Ovary (tissue), 9 donors: ENCODE data around the gene SLC15A3. TPM values are rescaled to one million over a fixed set of nuclear protein-coding genes. Genes with fewer than 3 reads are reported as not detected.

Source experiments
- DNase-seq, 5 donors: peaks; one replicate each; pipeline ENCODE4 v3.0.0-alpha.2; 2019 to 2020
- H3K27ac ChIP-seq, 2 donors: fragments of 200-600 bp; one replicate each; pipeline versions ENCODE4 v1.5.1 to v1.8.0; 2019 to 2022
- H3K27me3 ChIP-seq: fragments of 200-600 bp; one replicate; pipeline ENCODE4 v1.8.0; 2022
- H3K36me3 ChIP-seq: fragments of 200-600 bp; sonication (generic); one replicate; pipeline ENCODE4 v1.5.1; 2019
- H3K4me1 ChIP-seq: one replicate; pipeline ENCODE4 v1.8.1; 2013; ENCODE audit warnings: mild to moderate bottlenecking, moderate library complexity; ENCODE audit not compliant: insufficient read depth
- H3K4me3 ChIP-seq: fragments of 200-600 bp; sonication (generic); one replicate; pipeline ENCODE4 v1.5.1; 2017
- H3K9me3 ChIP-seq, 2 donors: fragments of 200-600 bp in 1 of 2; sonication (generic) in 1 of 2; one replicate each; pipeline versions ENCODE4 v1.5.1 to v1.8.1; 2013 to 2019; ENCODE audit warnings: mild to moderate bottlenecking in 1 of 2, moderate library complexity in 1 of 2
- EP300 ChIP-seq: sonication (generic); formaldehyde crosslinking; IDR thresholded peaks from one replicate; pipeline ENCODE4 v1.6.1; 2017; ENCODE audit warnings: antibody characterized with exemption
- POLR2A ChIP-seq: fragments of 450-650 bp; IDR thresholded peaks from one replicate; pipeline ENCODE4 v1.6.1; 2017; ENCODE audit warnings: antibody characterized with exemption, mild to moderate bottlenecking, moderate library complexity
- WGBS, 3 donors: extraction: QIAGEN DNeasy Blood & Tissue Kit in 1 of 3; methylation state at CpG; one replicate each; pipeline versions ENCODE4 v1.1.5 to v1.1.7; 2013 to 2017; 5-methylcytosine and 5-hydroxymethylcytosine counted together
- intact Hi-C, 4 donors: fragments of 100-400 bp; cut with DNase I; formaldehyde crosslinking; loops; one replicate each; pipeline versions ENCODE4 v1.11.0 to v1.15.1; 2022 to 2023
- polyA plus RNA-seq, 2 donors: library from polyadenylated mRNA; stranded (reverse); fragments of 200-250 nt in 1 of 2; fragments of 350-450 nt in 1 of 2; fragmentation: Illumina TruSeq in 1 of 2; extraction: RNeasy Lipid Tissue Mini Kit (QIAGEN cat#74804) in 1 of 2; gene quantifications; one replicate each; pipeline ENCODE4 v1.2.3, GENCODE V29; 2013 to 2014
- total RNA-seq, 7 donors: library from RNA; depleted of rRNA in 2 of 7; stranded (reverse); fragments of >200 nt in 2 of 7; fragmentation: NEBNext Ultra II Directional in 3 of 7; extraction: Animal tissue kit (Norgen Biotek cat#: 25700) in 3 of 7; gene quantifications; one replicate each; pipeline versions ENCODE4 v1.1.0 to v1.2.4, GENCODE V29; 2016 to 2023
- TF ChIP-seq, protein P1 (sequence below), 3 donors: fragments of 450-650 bp in 2 of 3; fragments of 200-600 bp in 1 of 3; IDR thresholded peaks; one replicate each; pipeline versions ENCODE4 v1.5.1 to v1.8.0; 2016 to 2022; ENCODE audit warnings: antibody characterized with exemption in 3 of 3, mild to moderate bottlenecking in 1 of 3
- donor health status: DM: no; HTN: no; CAD: no; lungs with moderate emphysema.
- donor health status: DM: no; HTN: no; CAD: no.
- donor health status: Bipolar disorder and iron deficiency.
- donor health status: DM: yes; HTN: yes; CAD: no.
- donor health status: DM: no; HTN: no; CAD: no.
- donor health status: DM: yes; HTN: yes; CAD: no.

The SLC15A3 gene
- total and polyA plus RNA-seq, 9 donors: 25.3 to 55.8 (median 38.9) TPM

GRCh38 chr11:60948250-60948649 is 3.7 kb downstream of the SLC15A3 start:
- TF ChIP-seq EP300 (no peak), POLR2A (no peak)
- TF ChIP-seq, protein P1, sequence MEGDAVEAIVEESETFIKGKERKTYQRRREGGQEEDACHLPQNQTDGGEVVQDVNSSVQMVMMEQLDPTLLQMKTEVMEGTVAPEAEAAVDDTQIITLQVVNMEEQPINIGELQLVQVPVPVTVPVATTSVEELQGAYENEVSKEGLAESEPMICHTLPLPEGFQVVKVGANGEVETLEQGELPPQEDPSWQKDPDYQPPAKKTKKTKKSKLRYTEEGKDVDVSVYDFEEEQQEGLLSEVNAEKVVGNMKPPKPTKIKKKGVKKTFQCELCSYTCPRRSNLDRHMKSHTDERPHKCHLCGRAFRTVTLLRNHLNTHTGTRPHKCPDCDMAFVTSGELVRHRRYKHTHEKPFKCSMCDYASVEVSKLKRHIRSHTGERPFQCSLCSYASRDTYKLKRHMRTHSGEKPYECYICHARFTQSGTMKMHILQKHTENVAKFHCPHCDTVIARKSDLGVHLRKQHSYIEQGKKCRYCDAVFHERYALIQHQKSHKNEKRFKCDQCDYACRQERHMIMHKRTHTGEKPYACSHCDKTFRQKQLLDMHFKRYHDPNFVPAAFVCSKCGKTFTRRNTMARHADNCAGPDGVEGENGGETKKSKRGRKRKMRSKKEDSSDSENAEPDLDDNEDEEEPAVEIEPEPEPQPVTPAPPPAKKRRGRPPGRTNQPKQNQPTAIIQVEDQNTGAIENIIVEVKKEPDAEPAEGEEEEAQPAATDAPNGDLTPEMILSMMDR (IDR thresholded peaks at IDR 0.05): no peak
- H3K4me1 ChIP-seq: peaks cover 8% of the 10 kb centered on the region
- intact Hi-C loops: no loop called here
- no peak overlapping the region for H3K4me3 ChIP-seq
- 71 to 79% (median 75%) methylated on average over 5 of the region's 5 CpGs for WGBS, 3 donors
- H3K9me3 ChIP-seq: no peaks in the 10 kb centered on the region
- H3K36me3 ChIP-seq: no peaks in the 10 kb centered on the region
- H3K27ac ChIP-seq: no peak overlapping the region
- DNase-seq: no peak
- no peaks in the 10 kb centered on the region for H3K27me3 ChIP-seq

GRCh38 chr11:60947700-60948099 is 4.3 kb downstream of the SLC15A3 start:
- intact Hi-C loops: no loop called here
- Histone ChIP-seq H3K27me3 (no peaks in the 10 kb centered on the region), H3K4me3 (no peak overlapping the region), H3K9me3 (no peaks in the 10 kb centered on the region), H3K4me1 (peaks cover 8% of the 10 kb centered on the region), H3K36me3 (no peaks in the 10 kb centered on the region), H3K27ac (no peak overlapping the region)
- no peak for DNase-seq
- 38 to 49% (median 40%) methylated on average over 2 of the region's 2 CpGs for WGBS, 3 donors
- TF ChIP-seq EP300 (no peak), POLR2A (no peak)
- TF ChIP-seq, protein P1 (IDR thresholded peaks at IDR 0.05): no peak

GRCh38 chr11:60946601-60947264 is 5.2 kb downstream of the SLC15A3 start:
- WGBS, 3 donors: 87 to 90% (median 89%) methylated on average over 15 of the region's 15 CpGs
- intact Hi-C loops: no loop called here
- H3K36me3 ChIP-seq: no peaks in the 10 kb centered on the region
- TF ChIP-seq POLR2A: no peak
- no peak overlapping the region for H3K4me3 ChIP-seq
- no peak for DNase-seq
- peaks cover 8% of the 10 kb centered on the region for H3K4me1 ChIP-seq
- H3K27ac ChIP-seq: no peak overlapping the region
- H3K9me3 ChIP-seq: no peaks in the 10 kb centered on the region
- no peaks in the 10 kb centered on the region for H3K27me3 ChIP-seq

GRCh38 chr11:60945295-60945667 is 6.7 kb downstream of the SLC15A3 start:
- 89 to 95% (median 89%) methylated on average over 5 of the region's 5 CpGs for WGBS, 3 donors
- intact Hi-C loops: no loop called here
- no peaks in the 10 kb centered on the region for H3K9me3 ChIP-seq
- H3K4me3 ChIP-seq: no peak overlapping the region
- H3K36me3 ChIP-seq: no peaks in the 10 kb centered on the region
- DNase-seq: no peak
- H3K27me3 ChIP-seq: no peaks in the 10 kb centered on the region
- H3K27ac ChIP-seq: no peak overlapping the region
- TF ChIP-seq, protein P1 (IDR thresholded peaks at IDR 0.05): no peak
- TF ChIP-seq POLR2A (no peak), EP300 (no peak)
- peaks cover 1% of the 10 kb centered on the region for H3K4me1 ChIP-seq

- no peak overlapping the region for H3K27ac ChIP-seq
- H3K27me3 ChIP-seq: no peaks in the 10 kb centered on the region
- H3K4me1 ChIP-seq: no peaks in the 10 kb centered on the region
- no peak overlapping the region for H3K4me3 ChIP-seq
- 88 to 93% (median 89%) methylated on average over 11 of the region's 11 CpGs for WGBS, 3 donors
- H3K9me3 ChIP-seq: no peaks in the 10 kb centered on the region
- no peak for TF ChIP-seq EP300
- TF ChIP-seq, protein P1 (IDR thresholded peaks at IDR 0.05): no peak
- TF ChIP-seq POLR2A: no peak
- no peaks in the 10 kb centered on the region for H3K36me3 ChIP-seq
- DNase-seq: no peak
- intact Hi-C loops: no loop called here
Measured at GRCh38 chr11:60944490-60945294, 7.3 kb downstream of the SLC15A3 start.
